Peyer's patch (tissue), 4 donors: ENCODE data around the gene WDR74. TPM values are rescaled to one million over a fixed set of nuclear protein-coding genes. Genes with fewer than 3 reads are reported as not detected.
A peak's percentile ranks its signal among the peaks of the same experiment; 100 is the strongest.

Experiments used
- DNase-seq, 3 donors: peaks; one replicate each; pipeline ENCODE4 v3.0.0-alpha.2; 2017 to 2019
- H3K27ac ChIP-seq, 4 donors: fragments of 200-600 bp; sonication (generic); one replicate each; pipeline ENCODE4 v1.5.1; 2016 to 2019
- H3K27me3 ChIP-seq, 2 donors: fragments of 200-600 bp; sonication (generic); one replicate each; pipeline ENCODE4 v1.5.1; 2019
- H3K36me3 ChIP-seq, 3 donors: fragments of 200-600 bp; sonication (generic); one replicate each; pipeline ENCODE4 v1.5.1; 2016 to 2019
- H3K4me1 ChIP-seq, 4 donors: fragments of 200-600 bp; sonication (generic); one replicate each; pipeline ENCODE4 v1.5.1; 2016 to 2019
- H3K4me3 ChIP-seq, 4 donors: fragments of 200-600 bp; sonication (generic); 1 replicate in 3 of 4; 2 replicates in 1 of 4; pipeline ENCODE4 v1.5.1; 2016 to 2019; ENCODE audit warnings: mild to moderate bottlenecking in 1 of 4
- H3K9me3 ChIP-seq, 4 donors: fragments of 200-600 bp; sonication (generic); one replicate each; pipeline ENCODE4 v1.5.1; 2016 to 2019; ENCODE audit warnings: mild to moderate bottlenecking in 1 of 4
- POLR2A ChIP-seq, 2 donors: fragments of 450-650 bp; IDR thresholded peaks; one replicate each; pipeline ENCODE4 v1.5.1; 2017; ENCODE audit warnings: antibody characterized with exemption in 2 of 2, mild to moderate bottlenecking in 2 of 2, moderate library complexity in 2 of 2
- total RNA-seq, 4 donors: library from RNA; depleted of rRNA; stranded (reverse); fragments of >200 nt; gene quantifications; one replicate each; pipeline ENCODE4 v1.1.0, GENCODE V29; 2016
- TF ChIP-seq, protein P1 (sequence below), 6 experiments: fragments of 450-650 bp in 4 of 6; fragments of 200-600 bp in 2 of 6; sonication (generic) in 1 of 6; IDR thresholded peaks; one replicate each; pipeline ENCODE4 v1.5.1; 2017 to 2019; ENCODE audit warnings: antibody characterized with exemption in 6 of 6, mild to moderate bottlenecking in 3 of 6, moderate library complexity in 1 of 6

WDR74 gene
- total RNA-seq, 4 donors from 2014 or later: 17.7 to 78.4 (median 28.6) TPM

DNA sequence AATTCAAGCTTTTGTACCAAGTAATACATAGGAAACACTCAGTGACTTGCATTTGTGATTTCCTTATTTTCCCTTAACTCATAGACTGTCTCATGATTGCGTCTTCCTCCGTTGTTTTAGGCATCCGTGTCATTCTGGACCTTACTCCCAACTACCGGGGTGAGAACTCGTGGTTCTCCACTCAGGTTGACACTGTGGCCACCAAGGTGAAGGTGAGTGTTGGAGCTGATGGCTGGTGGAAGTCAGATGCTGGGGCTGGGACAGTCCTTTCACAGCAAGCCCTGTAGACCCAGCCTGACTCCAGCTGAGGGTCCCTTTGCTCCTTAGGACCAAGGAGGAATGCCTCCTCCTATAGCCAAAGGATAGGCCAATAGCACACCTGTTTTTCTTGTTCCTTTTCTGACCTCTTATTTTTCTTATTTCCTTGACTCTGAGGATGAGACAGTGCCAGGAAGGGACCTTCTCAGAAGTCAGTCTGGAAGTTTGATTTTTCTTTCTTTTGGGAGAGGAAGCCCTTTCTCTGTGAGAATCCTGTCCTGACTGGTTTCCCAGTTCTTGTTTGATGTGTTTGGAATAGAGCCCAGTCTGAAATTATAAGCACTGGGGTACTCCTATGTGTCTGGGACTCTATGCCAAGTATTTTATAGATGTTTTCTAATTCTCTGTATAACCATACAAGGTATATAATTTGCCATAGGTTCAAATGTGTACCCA is 43.6 kb upstream of the WDR74 start:
- TF ChIP-seq POLR2A (IDR thresholded peaks at IDR 0.05): peak in 1 of 2 donors; percentile 31
- TF ChIP-seq, protein P1, sequence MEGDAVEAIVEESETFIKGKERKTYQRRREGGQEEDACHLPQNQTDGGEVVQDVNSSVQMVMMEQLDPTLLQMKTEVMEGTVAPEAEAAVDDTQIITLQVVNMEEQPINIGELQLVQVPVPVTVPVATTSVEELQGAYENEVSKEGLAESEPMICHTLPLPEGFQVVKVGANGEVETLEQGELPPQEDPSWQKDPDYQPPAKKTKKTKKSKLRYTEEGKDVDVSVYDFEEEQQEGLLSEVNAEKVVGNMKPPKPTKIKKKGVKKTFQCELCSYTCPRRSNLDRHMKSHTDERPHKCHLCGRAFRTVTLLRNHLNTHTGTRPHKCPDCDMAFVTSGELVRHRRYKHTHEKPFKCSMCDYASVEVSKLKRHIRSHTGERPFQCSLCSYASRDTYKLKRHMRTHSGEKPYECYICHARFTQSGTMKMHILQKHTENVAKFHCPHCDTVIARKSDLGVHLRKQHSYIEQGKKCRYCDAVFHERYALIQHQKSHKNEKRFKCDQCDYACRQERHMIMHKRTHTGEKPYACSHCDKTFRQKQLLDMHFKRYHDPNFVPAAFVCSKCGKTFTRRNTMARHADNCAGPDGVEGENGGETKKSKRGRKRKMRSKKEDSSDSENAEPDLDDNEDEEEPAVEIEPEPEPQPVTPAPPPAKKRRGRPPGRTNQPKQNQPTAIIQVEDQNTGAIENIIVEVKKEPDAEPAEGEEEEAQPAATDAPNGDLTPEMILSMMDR (IDR thresholded peaks at IDR 0.05): no peak
- Histone ChIP-seq H3K4me1 (peaks cover 0 to 61% (median 15%) of the 10 kb centered on the region in 4 donors), H3K4me3 (peak overlapping the region in 3 of 4 donors; percentile 80 to 97 (median 87)), H3K36me3 (peaks cover 0 to 54% (median 0%) of the 10 kb centered on the region in 3 donors), H3K27me3 (no peaks in the 10 kb centered on the region), H3K27ac (peak overlapping the region; percentile 5 to 99 (median 97)), H3K9me3 (no peaks in the 10 kb centered on the region)
- DNase-seq: peak in 1 of 3 donors; percentile 53

DNA sequence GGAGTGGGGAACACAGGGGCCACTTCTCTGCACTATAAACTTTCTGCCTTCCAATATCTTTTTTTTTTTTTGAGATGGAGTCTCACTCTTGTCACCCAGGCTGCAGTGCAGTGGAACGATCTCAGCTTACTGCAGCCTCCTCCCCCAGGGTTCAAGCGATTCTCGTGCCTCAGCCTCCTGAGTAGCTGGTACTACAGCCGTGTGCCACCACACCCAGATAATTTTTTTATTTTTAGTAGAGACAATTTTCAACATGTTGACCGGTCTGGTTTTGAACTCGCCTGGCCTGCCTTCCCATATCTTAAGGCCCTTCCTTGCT is 43.0 kb upstream of the WDR74 start:
- peak overlapping the region; percentile 80 to 97 (median 90) for H3K4me3 ChIP-seq
- H3K9me3 ChIP-seq: no peaks in the 10 kb centered on the region
- TF ChIP-seq, protein P1 (IDR thresholded peaks at IDR 0.05): no peak
- no peak for TF ChIP-seq POLR2A (IDR thresholded peaks at IDR 0.05)
- H3K36me3 ChIP-seq: peaks cover 0 to 49% (median 0%) of the 10 kb centered on the region in 3 donors
- DNase-seq: no peak
- peak overlapping the region; percentile 97 to 99 (median 97) for H3K27ac ChIP-seq
- peaks cover 0 to 57% (median 15%) of the 10 kb centered on the region in 4 donors for H3K4me1 ChIP-seq
- H3K27me3 ChIP-seq: no peaks in the 10 kb centered on the region

DNA sequence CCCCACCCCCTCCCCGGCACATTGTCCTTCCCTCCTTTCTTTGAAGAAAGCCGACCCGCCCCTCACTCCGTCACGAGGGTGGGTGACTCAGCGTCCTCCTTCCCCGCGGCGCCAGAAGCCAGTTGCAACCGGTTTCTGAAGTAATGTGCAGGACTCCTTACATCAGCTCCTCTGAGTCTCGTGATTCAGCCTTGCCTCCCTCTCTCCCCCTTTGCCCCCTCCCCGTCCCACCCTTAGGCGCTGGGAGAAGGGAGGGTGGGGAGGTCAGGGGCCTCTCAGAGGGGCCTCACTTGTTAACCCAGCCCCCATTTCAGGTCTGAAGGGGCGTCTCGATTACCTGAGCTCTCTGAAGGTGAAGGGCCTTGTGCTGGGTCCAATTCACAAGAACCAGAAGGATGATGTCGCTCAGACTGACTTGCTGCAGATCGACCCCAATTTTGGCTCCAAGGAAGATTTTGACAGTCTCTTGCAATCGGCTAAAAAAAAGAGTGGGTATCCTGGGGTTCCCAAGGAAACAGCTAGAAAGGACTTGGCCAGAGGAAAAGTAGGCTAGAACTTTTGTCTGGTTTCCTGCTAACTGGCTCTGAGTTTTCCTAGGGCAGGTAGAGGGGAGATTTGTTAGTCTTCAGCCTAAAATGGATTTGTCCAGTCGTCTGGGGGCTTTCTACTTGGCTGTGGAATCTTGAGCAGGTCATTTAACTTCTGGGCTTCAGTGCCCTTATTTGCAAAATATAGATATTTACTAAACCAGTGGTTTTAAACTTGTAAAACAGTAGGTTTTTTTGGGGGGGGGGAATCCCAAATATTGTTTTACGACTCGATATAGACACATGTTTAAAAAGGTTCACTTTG is 42.4 kb upstream of the WDR74 start:
- Histone ChIP-seq H3K27me3 (no peaks in the 10 kb centered on the region), H3K27ac (peak overlapping the region; percentile 97 to 99 (median 97)), H3K36me3 (peaks cover 0 to 43% (median 0%) of the 10 kb centered on the region in 3 donors), H3K4me3 (peak overlapping the region; percentile 80 to 97 (median 90)), H3K4me1 (peaks cover 0 to 51% (median 15%) of the 10 kb centered on the region in 4 donors), H3K9me3 (no peaks in the 10 kb centered on the region)
- DNase-seq: peak; percentile 87 to 96 (median 93)
- peak in 1 of 2 donors; percentile 62 for TF ChIP-seq POLR2A (IDR thresholded peaks at IDR 0.05)
- TF ChIP-seq, protein P1 (IDR thresholded peaks at IDR 0.05): no peak

DNA sequence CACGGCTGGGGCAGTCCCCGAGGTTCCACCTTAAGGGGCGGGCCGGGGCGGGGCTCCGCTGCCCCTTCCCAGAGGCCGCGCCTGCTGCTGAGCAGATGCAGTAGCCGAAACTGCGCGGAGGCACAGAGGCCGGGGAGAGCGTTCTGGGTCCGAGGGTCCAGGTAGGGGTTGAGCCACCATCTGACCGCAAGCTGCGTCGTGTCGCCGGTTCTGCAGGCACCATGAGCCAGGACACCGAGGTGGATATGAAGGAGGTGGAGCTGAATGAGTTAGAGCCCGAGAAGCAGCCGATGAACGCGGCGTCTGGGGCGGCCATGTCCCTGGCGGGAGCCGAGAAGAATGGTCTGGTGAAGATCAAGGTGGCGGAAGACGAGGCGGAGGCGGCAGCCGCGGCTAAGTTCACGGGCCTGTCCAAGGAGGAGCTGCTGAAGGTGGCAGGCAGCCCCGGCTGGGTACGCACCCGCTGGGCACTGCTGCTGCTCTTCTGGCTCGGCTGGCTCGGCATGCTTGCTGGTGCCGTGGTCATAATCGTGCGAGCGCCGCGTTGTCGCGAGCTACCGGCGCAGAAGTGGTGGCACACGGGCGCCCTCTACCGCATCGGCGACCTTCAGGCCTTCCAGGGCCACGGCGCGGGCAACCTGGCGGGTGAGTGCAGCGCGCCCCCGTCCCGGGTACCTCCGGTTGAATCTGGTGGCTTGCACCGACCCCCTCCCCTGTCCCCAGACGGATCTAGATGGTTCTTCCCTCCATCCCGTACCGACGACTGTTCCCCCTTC is 41.6 kb upstream of the WDR74 start, which contains the start of gene SLC3A2:
Gene SLC3A2, plus strand, starts transcription at position 94 of the 776 bp plus-strand sequence. Its CDS starts 128 bp downstream, at position 222.
- Histone ChIP-seq H3K4me3 (peak within 1 kb of the TSS; percentile 80 to 97 (median 90)), H3K4me1 (peaks cover 0 to 50% (median 15%) of the 10 kb centered on the region in 4 donors), H3K27me3 (no peaks in the 10 kb centered on the region), H3K9me3 (no peaks in the 10 kb centered on the region), H3K36me3 (peaks cover 0 to 35% (median 0%) of the 10 kb centered on the region in 3 donors), H3K27ac (peak within 1 kb of the TSS; percentile 97 to 99 (median 97))
- TF ChIP-seq POLR2A (IDR thresholded peaks at IDR 0.05): peak; percentile 97 to 99
- TF ChIP-seq, protein P1 (IDR thresholded peaks at IDR 0.05): peak; percentile 54 to 80 (median 69)
- peak; percentile 94 to 96 (median 94) for DNase-seq
